H9 (cell line): ENCODE data around the gene FAM110A. TPM values are rescaled to one million over a fixed set of nuclear protein-coding genes. Genes with fewer than 3 reads are reported as not detected.

ENCODE experiments used
- DNase-seq: peaks from one replicate; pipeline ENCODE4 v3.0.0-alpha.2; 2017
- H2AFZ ChIP-seq: one replicate; pipeline ENCODE4 v1.6.1; 2013; ENCODE audit warnings: mild to moderate bottlenecking, low read length, control low read depth, moderate library complexity
- H2AK5ac ChIP-seq: 2 replicates; pipeline ENCODE4 v1.6.1; 2013; ENCODE audit warnings: low read length, control low read depth, mixed read lengths; ENCODE audit not compliant: insufficient read length
- H2BK120ac ChIP-seq: one replicate; pipeline ENCODE4 v1.6.1; 2013; ENCODE audit warnings: low read depth, mild to moderate bottlenecking, low read length, control low read depth, inconsistent platforms; ENCODE audit not compliant: poor library complexity, severe bottlenecking
- H2BK12ac ChIP-seq: 2 replicates; pipeline ENCODE4 v1.6.1; 2013; ENCODE audit warnings: low read length, control low read depth, mixed read lengths, low read depth; ENCODE audit not compliant: insufficient read length
- H2BK15ac ChIP-seq: 2 replicates; pipeline ENCODE4 v1.6.1; 2013; ENCODE audit warnings: low read depth, low read length, control low read depth
- H2BK20ac ChIP-seq: one replicate; pipeline ENCODE4 v1.6.1; 2013; ENCODE audit warnings: low read depth, mild to moderate bottlenecking, low read length, control low read depth, inconsistent platforms; ENCODE audit not compliant: poor library complexity, severe bottlenecking
- H2BK5ac ChIP-seq: 2 replicates; pipeline ENCODE4 v1.6.1; 2013; ENCODE audit warnings: low read length, control low read depth, mixed read lengths; ENCODE audit not compliant: insufficient read length
- H3K14ac ChIP-seq: 2 replicates; pipeline ENCODE4 v1.6.1; 2013; ENCODE audit warnings: low read length, control low read depth; ENCODE audit not compliant: insufficient read depth
- H3K18ac ChIP-seq: 2 replicates; pipeline ENCODE4 v1.6.1; 2013; ENCODE audit warnings: low read depth, mild to moderate bottlenecking, mixed read lengths, low read length, control low read depth; ENCODE audit not compliant: insufficient read length
- H3K23ac ChIP-seq: 2 replicates; pipeline ENCODE4 v1.6.1; 2013; ENCODE audit warnings: low read length, control low read depth, mixed read lengths, low read depth; ENCODE audit not compliant: insufficient read length
- H3K23me2 ChIP-seq: 2 replicates; pipeline ENCODE4 v1.6.1; 2013; ENCODE audit warnings: low read depth, mild to moderate bottlenecking, mixed read lengths, low read length, control low read depth; ENCODE audit not compliant: insufficient read length, poor library complexity, severe bottlenecking
- H3K27ac ChIP-seq: 2 replicates; pipeline ENCODE4 v1.5.1; 2013; ENCODE audit warnings: low read length, control low read depth, mixed read lengths, low read depth; ENCODE audit not compliant: insufficient read length
- H3K27me3 ChIP-seq: 2 replicates; pipeline ENCODE4 v1.6.1; 2013; ENCODE audit warnings: low read length, control low read depth, inconsistent platforms; ENCODE audit not compliant: insufficient read depth
- H3K4ac ChIP-seq: 2 replicates; pipeline ENCODE4 v1.6.1; 2013; ENCODE audit warnings: low read depth, mild to moderate bottlenecking, control low read depth, inconsistent platforms, low read length, moderate library complexity
- H3K4me1 ChIP-seq: 2 replicates; pipeline ENCODE4 v1.6.1; 2013; ENCODE audit warnings: low read length, control low read depth, inconsistent platforms; ENCODE audit not compliant: insufficient read depth
- H3K4me2 ChIP-seq: 2 replicates; pipeline ENCODE4 v1.6.1; 2013; ENCODE audit warnings: low read length, control low read depth, mixed read lengths; ENCODE audit not compliant: insufficient read length, insufficient read depth
- H3K56ac ChIP-seq: 2 replicates; pipeline ENCODE4 v1.6.1; 2013; ENCODE audit warnings: low read depth, mild to moderate bottlenecking, mixed read lengths, low read length, control low read depth; ENCODE audit not compliant: insufficient read length
- H3K79me1 ChIP-seq: 2 replicates; pipeline ENCODE4 v1.6.1; 2013; ENCODE audit warnings: low read depth, mild to moderate bottlenecking, moderate library complexity, low read length, control low read depth, inconsistent platforms; ENCODE audit not compliant: insufficient read depth, poor library complexity, severe bottlenecking
- H3K79me2 ChIP-seq: 2 replicates; pipeline ENCODE4 v1.6.1; 2013; ENCODE audit warnings: low read length, control low read depth, inconsistent platforms; ENCODE audit not compliant: insufficient read depth
- H3K9ac ChIP-seq: 2 replicates; pipeline ENCODE4 v1.6.1; 2013; ENCODE audit warnings: low read length, control low read depth, mixed read lengths; ENCODE audit not compliant: insufficient read length; ENCODE audit errors: extremely low read depth
- H3K9me3 ChIP-seq: one replicate; pipeline ENCODE4 v1.6.1; 2013; ENCODE audit warnings: low read depth, low read length, inconsistent platforms; ENCODE audit not compliant: control insufficient read depth
- H3T11ph ChIP-seq: one replicate; pipeline ENCODE4 v1.6.1; 2013; ENCODE audit warnings: mild to moderate bottlenecking, low read length, control low read depth, inconsistent platforms
- H4K20me1 ChIP-seq: one replicate; pipeline ENCODE4 v1.6.1; 2013; ENCODE audit not compliant: control insufficient read depth, insufficient read length, insufficient read depth
- H4K5ac ChIP-seq: 2 replicates; pipeline ENCODE4 v1.6.1; 2013; ENCODE audit warnings: low read depth, mild to moderate bottlenecking, mixed read lengths, low read length, control low read depth; ENCODE audit not compliant: insufficient read length
- H4K8ac ChIP-seq: replicated peaks from 2 replicates; pipeline ENCODE4 v1.6.1; 2013; ENCODE audit warnings: low read length, control low read depth, mixed read lengths, low read depth; ENCODE audit not compliant: insufficient read length
- H4K91ac ChIP-seq: 2 replicates; pipeline ENCODE4 v1.6.1; 2013; ENCODE audit warnings: low read depth, mild to moderate bottlenecking, moderate library complexity, mixed read lengths, low read length, control low read depth; ENCODE audit not compliant: insufficient read length
- H3K27ac Mint-ChIP-seq, 3 experiments: 2 replicates in 2 of 3; 3 replicates in 1 of 3; pipeline ENCODE4 v1.8.0; 2020 to 2021; ENCODE audit warnings: mixed read lengths in 3 of 3, mild to moderate bottlenecking in 1 of 3, moderate library complexity in 1 of 3
- H3K27me3 Mint-ChIP-seq: 2 replicates; pipeline ENCODE4 v1.8.0; 2021; ENCODE audit warnings: low read depth, mild to moderate bottlenecking, moderate library complexity, mixed read lengths
- H3K36me3 Mint-ChIP-seq, 3 experiments: 2 replicates in 2 of 3; 3 replicates in 1 of 3; pipeline ENCODE4 v1.8.0; 2020 to 2021; ENCODE audit warnings: low read depth in 3 of 3, mixed read lengths in 3 of 3; ENCODE audit not compliant: insufficient read depth in 1 of 3
- H3K4me1 Mint-ChIP-seq, 2 experiments: 2 replicates each; pipeline ENCODE4 v1.8.0; 2020; ENCODE audit warnings: mixed read lengths in 2 of 2
- H3K4me3 Mint-ChIP-seq, 2 experiments: 2 replicates in 1 of 2; 3 replicates in 1 of 2; pipeline ENCODE4 v1.8.0; 2020 to 2021; ENCODE audit warnings: mild to moderate bottlenecking in 2 of 2, mixed read lengths in 2 of 2, moderate library complexity in 1 of 2
- H3K9me3 Mint-ChIP-seq, 2 experiments: 2 replicates in 1 of 2; 3 replicates in 1 of 2; pipeline ENCODE4 v1.8.0; 2020; ENCODE audit warnings: mild to moderate bottlenecking in 2 of 2, mixed read lengths in 2 of 2, moderate library complexity in 1 of 2
- CTCF ChIP-seq: fragments of 200-600 bp; sonication (generic); conservative IDR thresholded peaks from 3 replicates; pipeline ENCODE4 v1.8.0; 2021; ENCODE audit warnings: antibody characterized with exemption, mild to moderate bottlenecking
- WGBS: extraction: QIAGEN DNeasy Blood & Tissue Kit; methylation state at CpG from one replicate; pipeline ENCODE4 v1.1.7; 2013; ENCODE audit warnings: missing lambda C conversion rate, low lambda C conversion rate, mixed read lengths; ENCODE audit not compliant: insufficient read length; ENCODE audit errors: extremely low coverage; 5-methylcytosine and 5-hydroxymethylcytosine counted together
- total RNA-seq: library from RNA; stranded (reverse); gene quantifications from 2 replicates; pipeline ENCODE4 v1.2.1, GENCODE V29; 2021

FAM110A gene
- total RNA-seq, 1 experiment from 2014 or later: 10.3 TPM

GRCh38 chr20:839015-839414 lies 5.5 kb downstream of the FAM110A start:
- Histone ChIP-seq H2BK5ac (no peak overlapping the region), H3K79me2 (no peaks in the 10 kb centered on the region), H3K14ac (no peak overlapping the region), H3K27me3 (peaks cover 4% of the 10 kb centered on the region; the same call in 1 of the 2 replicates), H4K5ac (no peak overlapping the region), H3K27ac (no peak overlapping the region), H3K23ac (no peak overlapping the region), H3K4me1 (no peaks in the 10 kb centered on the region; the same call in 1 of the 2 replicates), H3T11ph (no peak overlapping the region), H3K18ac (no peak overlapping the region), H3K9ac (no peak overlapping the region), H4K91ac (no peak overlapping the region), H2AK5ac (no peak overlapping the region), H3K79me1 (no peaks in the 10 kb centered on the region), H4K8ac (no peak overlapping the region), H2AFZ (no peak overlapping the region), H2BK20ac (no peak overlapping the region), H3K4me2 (no peak overlapping the region), H2BK15ac (no peak overlapping the region), H3K56ac (no peak overlapping the region), H3K23me2 (peaks cover 17% of the 10 kb centered on the region), H2BK12ac (no peak overlapping the region), H2BK120ac (no peak overlapping the region), H4K20me1 (no peaks in the 10 kb centered on the region), H3K9me3 (no peaks in the 10 kb centered on the region), H3K4ac (no peak overlapping the region)
- Mint-ChIP-seq H3K9me3 (peaks cover 0 to 3% of the 10 kb centered on the region in 2 experiments; a peak in 2 of 5 replicates), H3K36me3 (peaks cover 0 to 2% (median 0%) of the 10 kb centered on the region in 3 experiments; a peak in 3 of 7 replicates), H3K4me1 (peaks cover 23 to 25% of the 10 kb centered on the region in 2 experiments), H3K4me3 (no peak overlapping the region), H3K27me3 (peaks cover 53% of the 10 kb centered on the region), H3K27ac (no peak overlapping the region)
- no peak for DNase-seq
- WGBS: no CpG with 5 or more reads among the region's 5 CpGs
- no peak for TF ChIP-seq CTCF
